SK-N-SH treated with all-trans-retinoic acid at 6 μM for 48 hours (cell line): ENCODE measurements around the gene ABCD1.
"Not testable (repeated sequence)": the region's sequence is repeated elsewhere in the genome, so short reads cannot be mapped to it uniquely, and the experiment has no call there.

Source experiments
- ATAC-seq: fragments of 200-7000 bp; cut with Tn5 transposase; 3 replicates; pipeline ENCODE4 v1.9.1; 2020; ENCODE audit warnings: mild to moderate bottlenecking, moderate library complexity
- ARNTL ChIP-seq: fragments of 450-650 bp; formaldehyde crosslinking; IDR thresholded peaks from 2 replicates; pipeline ENCODE4 v1.5.0; 2020; ENCODE audit warnings: low read depth, mild to moderate bottlenecking, moderate library complexity, borderline replicate concordance
- BACH2 ChIP-seq: fragments of 250-450 bp; sonication (Bioruptor Pico); IDR thresholded peaks from 2 replicates; pipeline ENCODE4 v1.9.0; 2021; ENCODE audit warnings: mild to moderate bottlenecking, borderline replicate concordance
- CREB5 ChIP-seq: fragments of 250-450 bp; sonication (Bioruptor Pico); IDR thresholded peaks from 2 replicates; pipeline ENCODE4 v1.5.1; 2020; ENCODE audit warnings: low read depth, mild to moderate bottlenecking, moderate library complexity
- CSDC2 ChIP-seq: fragments of 250-450 bp; sonication (Bioruptor Pico); IDR thresholded peaks from 2 replicates; pipeline ENCODE4 v1.5.0; 2020; ENCODE audit warnings: mild to moderate bottlenecking, moderate library complexity
- CSRNP3 ChIP-seq: fragments of 250-450 bp; sonication (Bioruptor Pico); IDR thresholded peaks from 2 replicates; pipeline ENCODE4 v1.5.1; 2021; ENCODE audit warnings: mild to moderate bottlenecking, moderate library complexity
- ESRRG ChIP-seq: fragments of 250-450 bp; sonication (Bioruptor Pico); IDR thresholded peaks from 2 replicates; pipeline ENCODE4 v1.6.1; 2021; ENCODE audit warnings: mild to moderate bottlenecking
- GLIS3 ChIP-seq: fragments of 250-450 bp; sonication (Bioruptor Pico); IDR thresholded peaks from 2 replicates; pipeline ENCODE4 v1.5.0; 2020; ENCODE audit warnings: mild to moderate bottlenecking, moderate library complexity
- ISL1 ChIP-seq: fragments of 250-450 bp; sonication (Bioruptor Pico); IDR thresholded peaks from 2 replicates; pipeline ENCODE4 v2.1.2; 2022; ENCODE audit warnings: mild to moderate bottlenecking, moderate library complexity
- PPARA ChIP-seq: fragments of 250-450 bp; sonication (Bioruptor Pico); IDR thresholded peaks from 2 replicates; pipeline ENCODE4 v1.5.0; 2020; ENCODE audit warnings: mild to moderate bottlenecking, borderline replicate concordance
- RARB ChIP-seq: fragments of 250-450 bp; sonication (Bioruptor Pico); IDR thresholded peaks from 2 replicates; pipeline ENCODE4 v1.8.0; 2021; ENCODE audit warnings: mild to moderate bottlenecking, moderate library complexity
- SNAI2 ChIP-seq: fragments of 250-450 bp; sonication (Bioruptor Pico); IDR thresholded peaks from 2 replicates; pipeline ENCODE4 v1.5.0; 2020; ENCODE audit warnings: mild to moderate bottlenecking, moderate library complexity
- TCF4 ChIP-seq: fragments of 250-450 bp; sonication (Bioruptor Pico); IDR thresholded peaks from 2 replicates; pipeline ENCODE4 v1.8.0; 2021; ENCODE audit warnings: mild to moderate bottlenecking, moderate library complexity, borderline replicate concordance
- TOX ChIP-seq: fragments of 250-450 bp; sonication (Bioruptor Pico); IDR thresholded peaks from 2 replicates; pipeline ENCODE4 v1.8.0; 2021; ENCODE audit warnings: mild to moderate bottlenecking, moderate library complexity, borderline replicate concordance
- ZC3H10 ChIP-seq: fragments of 250-450 bp; sonication (Bioruptor Pico); IDR thresholded peaks from 2 replicates; pipeline ENCODE4 v1.5.1; 2021; ENCODE audit warnings: mild to moderate bottlenecking, moderate library complexity
- ZFP3 ChIP-seq: fragments of 250-450 bp; sonication (Bioruptor Pico); IDR thresholded peaks from 2 replicates; pipeline ENCODE4 v1.5.0; 2020; ENCODE audit warnings: mild to moderate bottlenecking, moderate library complexity
- ZFP30 ChIP-seq: fragments of 450-650 bp; formaldehyde crosslinking; IDR thresholded peaks from 2 replicates; pipeline ENCODE4 v1.5.0; 2022; ENCODE audit warnings: mild to moderate bottlenecking, moderate library complexity
- ZNF565 ChIP-seq: fragments of 450-650 bp; formaldehyde crosslinking; conservative IDR thresholded peaks from 2 replicates; pipeline ENCODE4 v1.5.0; 2020; ENCODE audit warnings: low read depth, mild to moderate bottlenecking, moderate library complexity
- ZNF70 ChIP-seq: fragments of 450-650 bp; formaldehyde crosslinking; IDR thresholded peaks from 2 replicates; pipeline ENCODE4 v1.5.0; 2020; ENCODE audit warnings: mild to moderate bottlenecking, moderate library complexity
- ZNF8 ChIP-seq: fragments of 450-650 bp; formaldehyde crosslinking; IDR thresholded peaks from 2 replicates; pipeline ENCODE4 v1.5.0; 2020; ENCODE audit warnings: mild to moderate bottlenecking, moderate library complexity
- TF ChIP-seq, protein P1 (sequence below): fragments of 250-450 bp; sonication (Bioruptor Pico); IDR thresholded peaks from 2 replicates; pipeline ENCODE4 v1.8.0; 2020; ENCODE audit warnings: mild to moderate bottlenecking, moderate library complexity, borderline replicate concordance
- TF ChIP-seq, protein P2 (sequence below): fragments of 250-450 bp; sonication (Bioruptor Pico); IDR thresholded peaks from 2 replicates; pipeline ENCODE4 v1.8.0; 2021; ENCODE audit warnings: low read depth, mild to moderate bottlenecking, moderate library complexity, borderline replicate concordance

The ABCD1 gene

GRCh38 chrX:153704021-153704526 is 20.6 kb upstream of the ABCD1 start:
- ATAC-seq, result no peak
- TF ChIP-seq, protein P1, sequence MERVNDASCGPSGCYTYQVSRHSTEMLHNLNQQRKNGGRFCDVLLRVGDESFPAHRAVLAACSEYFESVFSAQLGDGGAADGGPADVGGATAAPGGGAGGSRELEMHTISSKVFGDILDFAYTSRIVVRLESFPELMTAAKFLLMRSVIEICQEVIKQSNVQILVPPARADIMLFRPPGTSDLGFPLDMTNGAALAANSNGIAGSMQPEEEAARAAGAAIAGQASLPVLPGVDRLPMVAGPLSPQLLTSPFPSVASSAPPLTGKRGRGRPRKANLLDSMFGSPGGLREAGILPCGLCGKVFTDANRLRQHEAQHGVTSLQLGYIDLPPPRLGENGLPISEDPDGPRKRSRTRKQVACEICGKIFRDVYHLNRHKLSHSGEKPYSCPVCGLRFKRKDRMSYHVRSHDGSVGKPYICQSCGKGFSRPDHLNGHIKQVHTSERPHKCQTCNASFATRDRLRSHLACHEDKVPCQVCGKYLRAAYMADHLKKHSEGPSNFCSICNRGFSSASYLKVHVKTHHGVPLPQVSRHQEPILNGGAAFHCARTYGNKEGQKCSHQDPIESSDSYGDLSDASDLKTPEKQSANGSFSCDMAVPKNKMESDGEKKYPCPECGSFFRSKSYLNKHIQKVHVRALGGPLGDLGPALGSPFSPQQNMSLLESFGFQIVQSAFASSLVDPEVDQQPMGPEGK (CRISPR knock-in tag), result no peak
- TF ChIP-seq ARNTL (CRISPR knock-in tag), result no peak
- no peak for TF ChIP-seq TCF4 (CRISPR knock-in tag)
- no peak for TF ChIP-seq ZNF8
- no peak for TF ChIP-seq SNAI2
- no peak for TF ChIP-seq BACH2 (CRISPR knock-in tag)
- TF ChIP-seq ISL1, result no peak
- TF ChIP-seq ESRRG (CRISPR knock-in tag), result no peak
- TF ChIP-seq ZC3H10 (CRISPR knock-in tag), result no peak
- no peak for TF ChIP-seq GLIS3 (CRISPR knock-in tag)
- no peak for TF ChIP-seq ZNF565
- TF ChIP-seq ZNF70 (CRISPR knock-in tag), result no peak
- no peak for TF ChIP-seq CSRNP3 (CRISPR knock-in tag)
- TF ChIP-seq RARB (CRISPR knock-in tag), result no peak
- TF ChIP-seq PPARA (CRISPR knock-in tag), result no peak
- TF ChIP-seq CREB5, result no peak

DNA sequence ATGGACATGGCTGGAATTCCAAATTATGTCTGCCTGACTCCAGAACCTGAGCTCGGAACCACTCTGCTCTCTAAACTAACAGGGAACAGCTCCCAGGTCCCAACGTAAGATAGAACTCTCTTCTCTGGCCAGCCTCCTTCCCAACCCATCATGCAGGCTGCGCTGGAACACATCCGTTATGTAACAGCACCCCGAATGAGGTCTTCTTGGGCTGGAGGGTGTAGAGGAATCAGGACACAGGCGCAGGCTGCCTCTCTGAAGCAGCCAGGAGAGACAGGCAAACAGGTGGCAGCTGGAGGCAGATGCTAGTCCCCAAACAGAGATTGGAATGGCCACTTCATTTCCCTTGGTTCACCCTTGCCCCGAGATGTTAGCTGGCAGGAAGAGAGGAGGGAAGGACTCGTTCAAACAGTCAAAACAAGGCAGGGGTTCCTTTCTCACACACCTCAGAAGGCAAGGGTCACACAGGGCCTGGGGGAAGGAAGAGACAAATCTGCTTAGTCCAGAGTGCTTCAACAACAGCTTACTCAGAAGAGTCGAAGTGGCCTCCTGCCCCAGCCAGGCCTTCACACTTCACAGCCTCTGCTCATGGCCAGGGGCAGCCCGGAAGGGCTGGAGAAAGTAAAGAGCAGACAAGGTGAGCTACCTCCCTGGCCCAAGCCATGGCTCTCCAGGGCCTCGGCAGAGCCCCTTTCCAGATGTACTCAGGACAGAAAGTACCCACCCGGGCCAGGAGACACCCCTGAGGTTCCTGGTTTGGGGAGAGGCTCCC is 19.8 kb upstream of the ABCD1 start:
- not testable (repeated sequence) for ATAC-seq

- ATAC-seq, result peak; percentile 13; the same call in 1 of the 3 replicates
Observed at GRCh38 chrX:153705403-153706060, 19.1 kb upstream of the ABCD1 start.

GRCh38 chrX:153706799-153707198 is 17.9 kb upstream of the ABCD1 start:
- ATAC-seq, result no peak
- no peak for TF ChIP-seq RARB (CRISPR knock-in tag)
- TF ChIP-seq, protein P1 (CRISPR knock-in tag), result no peak
- TF ChIP-seq ZFP3 (CRISPR knock-in tag), result no peak
- TF ChIP-seq ESRRG (CRISPR knock-in tag), result no peak
- TF ChIP-seq TCF4 (CRISPR knock-in tag), result no peak
- no peak for TF ChIP-seq ARNTL (CRISPR knock-in tag)
- no peak for TF ChIP-seq CSDC2 (CRISPR knock-in tag)
- TF ChIP-seq BACH2 (CRISPR knock-in tag), result no peak
- TF ChIP-seq, protein P2, sequence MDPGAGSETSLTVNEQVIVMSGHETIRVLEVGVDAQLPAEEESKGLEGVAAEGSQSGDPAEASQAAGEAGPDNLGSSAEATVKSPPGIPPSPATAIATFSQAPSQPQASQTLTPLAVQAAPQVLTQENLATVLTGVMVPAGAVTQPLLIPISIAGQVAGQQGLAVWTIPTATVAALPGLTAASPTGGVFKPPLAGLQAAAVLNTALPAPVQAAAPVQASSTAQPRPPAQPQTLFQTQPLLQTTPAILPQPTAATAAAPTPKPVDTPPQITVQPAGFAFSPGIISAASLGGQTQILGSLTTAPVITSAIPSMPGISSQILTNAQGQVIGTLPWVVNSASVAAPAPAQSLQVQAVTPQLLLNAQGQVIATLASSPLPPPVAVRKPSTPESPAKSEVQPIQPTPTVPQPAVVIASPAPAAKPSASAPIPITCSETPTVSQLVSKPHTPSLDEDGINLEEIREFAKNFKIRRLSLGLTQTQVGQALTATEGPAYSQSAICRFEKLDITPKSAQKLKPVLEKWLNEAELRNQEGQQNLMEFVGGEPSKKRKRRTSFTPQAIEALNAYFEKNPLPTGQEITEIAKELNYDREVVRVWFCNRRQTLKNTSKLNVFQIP, result no peak
- TF ChIP-seq CREB5, result no peak
- no peak for TF ChIP-seq ISL1
- TF ChIP-seq SNAI2, result no peak
- TF ChIP-seq ZNF565, result no peak
- TF ChIP-seq ZFP30 (CRISPR knock-in tag), result no peak
- TF ChIP-seq PPARA (CRISPR knock-in tag), result no peak
- no peak for TF ChIP-seq TOX (CRISPR knock-in tag)
- TF ChIP-seq ZNF70 (CRISPR knock-in tag), result no peak
- no peak for TF ChIP-seq ZNF8
